ENCODE results near the gene ADAP1. TPM values are rescaled to one million over a fixed set of nuclear protein-coding genes. Genes with fewer than 3 reads are reported as not detected.

The ADAP1 gene
- total RNA-seq, 4 donors from 2014 or later = 41.9 to 94.2 (median 78.3) TPM

DNA sequence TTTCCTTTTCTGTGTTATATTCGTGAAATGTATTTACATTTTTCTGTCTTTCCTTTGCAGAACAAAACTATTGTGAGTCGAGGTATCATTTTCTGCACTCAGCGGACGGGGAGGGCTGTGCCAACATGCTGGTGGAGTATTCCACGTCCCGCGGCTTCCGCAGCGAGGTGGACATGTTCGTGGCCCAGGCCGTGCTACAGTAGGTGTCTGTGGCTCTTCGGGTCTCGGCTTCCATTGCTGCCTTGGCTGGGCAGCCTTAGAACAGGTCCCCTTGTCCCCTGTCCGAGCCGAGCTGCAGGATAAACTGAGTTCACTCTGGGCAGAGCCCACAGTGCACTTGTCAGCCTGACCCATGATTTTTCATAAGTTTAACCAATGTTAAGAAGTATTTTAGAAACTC is 63.6 kb downstream of the ADAP1 start:
- Histone ChIP-seq H3K27me3 (no peaks in the 10 kb centered on the region), H3K27ac (replicated peaks in 1 of 4) (no peak overlapping the region), H3K9me3 (no peaks in the 10 kb centered on the region), H3K4me1 (peaks cover 2 to 16% (median 7%) of the 10 kb centered on the region in 4 donors), H3K4me3 (no peak overlapping the region), H3K36me3 (peaks cover 63 to 92% (median 91%) of the 10 kb centered on the region in 4 donors)
- TF ChIP-seq EP300 (IDR thresholded peaks at IDR 0.05) (no peak), CTCF (IDR thresholded peaks at IDR 0.05) (no peak), POLR2A (IDR thresholded peaks at IDR 0.05; ENCODE audit: low read depth) (no peak), POLR2AphosphoS5 (IDR thresholded peaks at IDR 0.05) (no peak)
- DNase-seq (ENCODE audit: extremely low spot score) = no peak
- intact Hi-C loops (cut with DNase I) = no loop called here
- 91% methylated on average over 15 of the region's 15 CpGs for WGBS

DNA sequence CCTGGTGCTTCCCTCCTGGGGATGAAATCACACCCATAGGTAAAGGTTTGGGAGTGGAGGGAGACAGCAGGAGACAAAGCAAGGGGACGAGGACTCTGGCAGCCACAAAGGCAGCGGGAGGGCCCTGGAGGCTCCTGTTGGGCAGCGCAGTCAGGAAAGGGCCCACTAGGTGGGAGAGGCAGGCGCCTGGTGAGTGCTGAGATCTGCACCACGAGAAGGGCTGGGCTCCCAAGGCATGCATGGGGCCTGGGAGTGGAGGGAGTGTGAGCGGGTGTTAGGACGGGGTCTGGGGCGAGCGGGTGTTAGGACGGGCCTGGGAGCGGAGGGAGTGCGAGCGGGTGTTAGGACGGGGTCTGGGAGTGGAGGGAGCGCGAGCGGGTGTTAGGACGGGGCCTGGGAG is 65.1 kb downstream of the ADAP1 start:
- Histone ChIP-seq H3K9me3 (no peaks in the 10 kb centered on the region), H3K27ac (replicated peaks in 1 of 4) (no peak overlapping the region), H3K36me3 (peaks cover 51 to 79% (median 77%) of the 10 kb centered on the region in 4 donors), H3K4me3 (no peak overlapping the region), H3K4me1 (peaks cover 16 to 30% (median 20%) of the 10 kb centered on the region in 4 donors), H3K27me3 (no peaks in the 10 kb centered on the region)
- DNase-seq (ENCODE audit: extremely low spot score) = no peak
- 92% methylated on average over 16 of the region's 18 CpGs for WGBS
- intact Hi-C loops (cut with DNase I) = no loop called here
- TF ChIP-seq CTCF (IDR thresholded peaks at IDR 0.05) = no peak
- TF ChIP-seq POLR2A (IDR thresholded peaks at IDR 0.05; ENCODE audit: low read depth) = no peak
- no peak for TF ChIP-seq POLR2AphosphoS5 (IDR thresholded peaks at IDR 0.05)
- TF ChIP-seq EP300 (IDR thresholded peaks at IDR 0.05) = no peak

- TF ChIP-seq CTCF (IDR thresholded peaks at IDR 0.05) (no peak), POLR2AphosphoS5 (IDR thresholded peaks at IDR 0.05) (no peak), EP300 (IDR thresholded peaks at IDR 0.05) (no peak), POLR2A (IDR thresholded peaks at IDR 0.05; ENCODE audit: low read depth) (no peak)
- Histone ChIP-seq H3K4me1 (peaks cover 20 to 34% (median 24%) of the 10 kb centered on the region in 4 donors), H3K9me3 (no peaks in the 10 kb centered on the region), H3K36me3 (peaks cover 47 to 75% (median 73%) of the 10 kb centered on the region in 4 donors), H3K27me3 (no peaks in the 10 kb centered on the region), H3K4me3 (no peak overlapping the region), H3K27ac (replicated peaks in 1 of 4) (no peak overlapping the region)
- WGBS = 83% methylated on average over 2 of the region's 15 CpGs
- intact Hi-C loops (cut with DNase I) = no loop called here
- DNase-seq (ENCODE audit: extremely low spot score) = no peak
These were observed 65.5 kb downstream of the ADAP1 start for GRCh38 chr7:889025-889390.

DNA sequence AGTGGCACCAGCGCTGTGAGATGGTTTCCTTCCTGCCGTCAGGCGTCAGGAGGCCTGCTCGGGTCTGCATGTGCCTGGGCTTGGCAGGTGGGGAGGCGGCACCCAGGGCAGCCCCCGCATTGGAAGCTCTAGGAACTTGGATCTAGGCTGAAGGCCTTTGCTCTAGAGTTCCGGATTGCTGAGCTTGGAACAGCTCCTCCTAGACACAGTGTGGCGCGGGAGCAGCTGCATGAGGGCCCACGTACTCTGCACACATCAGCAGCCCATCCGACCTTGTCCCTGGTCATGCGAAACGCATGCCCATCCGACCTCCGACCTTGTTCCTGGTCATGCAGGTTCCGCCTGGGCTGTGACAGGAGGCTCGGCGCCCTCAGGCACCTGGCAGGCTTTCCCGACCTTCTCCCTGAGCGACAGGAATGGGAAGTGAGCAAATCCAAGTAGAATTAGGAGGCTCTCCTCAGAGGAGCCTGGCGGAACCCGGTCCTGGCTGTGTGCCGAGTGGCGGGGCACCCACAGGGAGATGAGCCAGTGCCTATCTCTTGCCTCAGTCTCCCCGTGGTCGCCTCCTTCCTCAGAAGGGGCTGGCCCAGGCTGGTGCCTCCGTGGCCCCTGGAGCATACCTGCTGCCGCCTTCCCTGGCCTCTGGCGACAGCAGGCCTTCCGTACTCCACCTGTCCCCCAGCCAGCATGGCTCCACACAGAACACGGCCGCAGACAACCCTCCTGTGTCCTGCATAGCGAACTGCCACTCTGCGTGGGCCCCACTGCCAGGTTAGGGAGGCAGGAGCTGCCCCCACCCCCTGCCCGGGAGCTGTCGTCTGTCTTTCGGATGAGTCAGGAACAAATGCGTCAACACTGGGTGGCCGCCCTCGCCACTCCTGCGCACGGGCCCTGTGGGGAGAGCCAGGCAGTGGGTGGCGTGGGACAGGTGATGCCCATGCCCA is 66.1 kb downstream of the ADAP1 start:
- Histone ChIP-seq H3K27me3 (no peaks in the 10 kb centered on the region), H3K9me3 (no peaks in the 10 kb centered on the region), H3K36me3 (peaks cover 42 to 69% (median 66%) of the 10 kb centered on the region in 4 donors), H3K4me3 (no peak overlapping the region), H3K4me1 (peaks cover 26 to 41% (median 31%) of the 10 kb centered on the region in 4 donors), H3K27ac (replicated peaks in 1 of 4) (no peak overlapping the region)
- no peak for DNase-seq (ENCODE audit: extremely low spot score)
- intact Hi-C loops (cut with DNase I) = no loop called here
- WGBS = 88% methylated on average over 20 of the region's 43 CpGs
- no peak for TF ChIP-seq POLR2AphosphoS5 (IDR thresholded peaks at IDR 0.05)
- no peak for TF ChIP-seq CTCF (IDR thresholded peaks at IDR 0.05)
- TF ChIP-seq EP300 (IDR thresholded peaks at IDR 0.05) = no peak
- TF ChIP-seq POLR2A (IDR thresholded peaks at IDR 0.05; ENCODE audit: low read depth) = no peak
